Middle frontal gyrus (tissue), 1 donor: ENCODE results near the gene RAB6A.

Experiments
- DNase-seq: peaks from one replicate; pipeline ENCODE4 v3.0.0-alpha.2; 2015; ENCODE audit warnings: low spot score; ENCODE audit errors: extremely low spot score

RAB6A gene

GRCh38 chr11:73654482-73655021, 106.3 kb downstream of the RAB6A start:
- DNase-seq, result no peak

GRCh38 chr11:73653996-73654395, 106.9 kb downstream of the RAB6A start:
- DNase-seq, result no peak

DNA sequence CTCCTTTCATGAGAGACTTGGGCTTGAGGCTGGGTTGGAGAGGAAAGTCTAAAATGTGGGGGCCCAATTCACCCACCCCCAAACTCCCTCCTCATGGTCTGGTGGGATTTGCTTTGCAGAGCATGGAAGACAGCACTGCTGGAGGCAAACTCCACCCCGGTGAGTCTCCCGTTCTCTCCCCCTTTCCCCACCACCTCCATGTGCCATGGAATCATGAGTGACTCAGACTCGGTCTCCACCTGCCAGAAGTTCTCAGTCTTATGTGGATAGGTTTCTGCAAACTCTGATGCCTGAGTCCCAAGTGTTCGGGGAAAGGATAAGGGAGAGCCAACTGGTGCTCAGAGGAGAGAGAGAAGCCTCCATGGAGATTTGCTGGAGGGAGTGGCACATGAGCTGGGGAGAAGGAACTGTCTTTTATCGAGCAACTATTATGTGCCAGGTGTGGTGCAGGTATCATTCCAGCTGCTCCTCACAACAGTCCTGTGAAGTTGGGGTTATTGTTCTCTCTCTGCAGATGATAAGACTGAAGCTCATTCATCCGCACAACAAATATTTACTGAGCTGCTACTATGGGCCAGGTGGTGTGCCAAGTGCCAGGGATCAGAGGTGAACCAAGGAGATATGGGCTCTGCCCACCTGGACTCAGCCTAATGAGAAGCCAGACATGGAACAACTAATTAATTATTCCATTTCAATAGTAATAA, 107.9 kb downstream of the RAB6A start:
- no peak for DNase-seq

- peak; percentile 53 for DNase-seq
Measured at GRCh38 chr11:73652046-73652730, 108.7 kb downstream of the RAB6A start.

DNA sequence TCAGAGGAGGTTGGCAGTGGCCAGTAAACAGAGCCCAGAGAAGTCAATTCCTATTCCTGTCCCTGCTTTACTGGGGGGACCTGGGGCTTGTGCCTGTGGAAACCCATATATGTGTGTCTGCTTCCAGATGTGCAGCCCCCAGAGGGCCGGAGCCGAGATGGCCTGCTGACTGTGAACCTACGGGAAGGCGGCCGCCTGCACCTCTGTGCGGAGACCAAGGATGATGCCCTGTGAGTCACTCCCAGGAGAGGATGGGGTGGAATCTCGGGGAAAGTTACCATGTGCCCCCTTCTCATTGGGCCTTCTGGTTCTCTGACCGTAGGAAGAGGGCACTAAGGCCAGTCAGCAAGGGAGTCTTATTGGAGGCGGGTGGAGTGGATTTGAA, 109.2 kb downstream of the RAB6A start:
- DNase-seq, result no peak

DNA sequence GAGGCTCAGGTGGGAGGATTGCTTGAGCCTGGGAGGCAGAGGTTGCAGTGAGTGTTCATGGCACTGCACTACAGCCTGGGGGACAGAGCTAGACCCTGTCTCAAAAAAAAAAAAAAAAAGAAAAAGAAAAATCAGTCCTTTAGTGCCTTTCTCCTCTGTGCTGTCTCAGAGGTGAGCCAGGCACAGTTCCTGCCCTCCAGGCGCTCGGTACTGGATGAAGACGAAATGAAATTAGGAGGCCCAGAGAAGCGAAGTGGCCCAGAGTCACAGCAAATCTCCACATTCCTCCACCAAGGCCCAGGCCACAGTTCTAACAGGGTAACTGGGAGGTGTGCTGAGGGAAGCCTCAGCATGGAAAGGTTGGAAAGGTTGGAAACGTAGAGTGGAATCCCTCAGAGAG, 109.6 kb downstream of the RAB6A start:
- no peak for DNase-seq

- no peak for DNase-seq
Measured at GRCh38 chr11:73650400-73650799, 110.5 kb downstream of the RAB6A start.

GRCh38 chr11:73649206-73649605, 111.7 kb downstream of the RAB6A start:
- no peak for DNase-seq

- DNase-seq, result no peak
Measured at GRCh38 chr11:73648571-73649046, 112.3 kb downstream of the RAB6A start.

DNA sequence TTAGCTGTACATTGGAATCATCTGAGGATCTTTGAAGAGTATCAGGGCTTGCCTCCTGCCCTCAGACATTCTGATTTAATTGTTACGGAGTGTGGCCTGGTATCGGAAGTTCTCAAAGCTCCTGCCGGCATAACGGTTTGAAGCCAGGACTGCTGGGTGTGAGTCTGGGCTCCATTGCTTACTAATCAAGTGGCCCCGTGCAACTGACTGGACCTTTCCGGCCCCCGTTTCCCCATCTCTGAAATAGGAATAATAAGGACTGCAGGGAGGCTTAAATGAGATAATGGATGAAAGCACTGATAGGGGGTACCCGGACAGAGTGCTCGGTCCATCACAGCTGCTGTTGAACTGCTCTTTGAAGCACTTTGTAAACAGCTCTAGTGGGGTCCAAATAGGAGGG, 112.8 kb downstream of the RAB6A start:
- DNase-seq, result no peak

DNA sequence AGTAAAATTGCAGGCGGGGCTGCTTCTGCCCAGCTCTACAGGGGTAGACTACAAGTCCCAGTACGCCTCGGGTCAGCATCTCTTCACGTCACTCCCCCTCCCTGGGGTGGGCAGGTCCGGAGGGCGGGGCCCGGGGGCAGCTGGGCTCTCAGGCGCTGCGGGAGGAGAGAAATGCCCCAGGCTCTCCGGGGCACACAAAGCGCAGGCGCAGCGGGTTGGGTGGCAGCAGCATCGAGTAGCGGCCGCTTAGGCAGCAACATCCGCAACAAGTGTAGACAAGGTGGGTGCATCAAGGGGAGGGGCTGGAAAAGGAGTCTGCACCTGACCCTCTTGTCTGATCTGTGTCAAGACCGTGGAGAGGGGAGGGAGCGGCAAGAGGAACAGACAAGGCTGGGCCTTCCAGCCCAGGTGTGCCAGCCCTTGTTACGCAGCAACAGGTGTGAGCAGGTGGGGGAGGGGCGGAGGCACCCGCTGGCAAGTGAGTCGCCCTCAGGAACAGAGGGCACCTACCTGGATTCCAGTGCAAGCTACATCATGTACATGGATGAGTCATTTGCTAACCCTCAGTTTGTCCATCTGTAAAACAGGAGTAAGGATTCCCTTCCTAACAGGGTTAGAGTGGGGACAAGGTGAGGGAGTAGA, 113.3 kb downstream of the RAB6A start:
- peak; percentile 88 for DNase-seq

DNA sequence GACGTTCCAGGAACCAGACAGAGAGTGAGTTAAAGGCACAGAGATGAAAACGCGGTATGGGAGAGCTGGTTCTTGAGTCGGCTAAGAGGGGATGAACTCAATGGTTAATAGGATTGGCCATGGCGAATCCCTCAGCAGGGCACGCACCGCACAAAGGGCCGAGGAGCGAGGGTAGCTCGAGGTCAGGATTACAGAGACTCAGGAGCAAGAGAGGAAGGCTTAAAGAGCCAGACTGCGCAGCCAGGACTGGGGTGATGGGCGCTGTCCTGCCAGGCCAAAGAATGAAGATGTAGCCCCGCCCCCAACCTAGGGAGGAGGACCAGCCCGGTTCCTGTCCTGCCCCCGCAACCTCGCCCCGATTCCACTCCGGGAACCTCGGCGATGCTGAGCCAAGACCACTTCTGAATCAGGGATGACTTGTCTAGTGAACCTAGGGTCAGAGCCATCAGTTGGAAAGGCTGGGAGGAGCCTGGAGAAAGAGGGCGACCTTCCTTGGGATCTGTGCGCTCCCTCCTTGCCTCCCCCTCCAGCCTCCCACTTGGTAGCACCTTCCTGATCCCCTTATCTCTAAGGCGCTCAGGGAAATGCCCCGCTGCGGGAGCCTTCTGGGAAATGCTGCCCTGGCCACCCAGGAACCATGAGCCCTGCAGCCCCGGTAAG, 114.8 kb downstream of the RAB6A start, which contains the start of gene PLEKHB1:
TSS of gene PLEKHB1 (plus strand) at position 610 of the 660 bp plus-strand sequence. CDS start at position 638, 28 bp downstream.
- no peak for DNase-seq

- no peak for DNase-seq
Measured at GRCh38 chr11:73645121-73645969, 115.5 kb downstream of the RAB6A start.

DNA sequence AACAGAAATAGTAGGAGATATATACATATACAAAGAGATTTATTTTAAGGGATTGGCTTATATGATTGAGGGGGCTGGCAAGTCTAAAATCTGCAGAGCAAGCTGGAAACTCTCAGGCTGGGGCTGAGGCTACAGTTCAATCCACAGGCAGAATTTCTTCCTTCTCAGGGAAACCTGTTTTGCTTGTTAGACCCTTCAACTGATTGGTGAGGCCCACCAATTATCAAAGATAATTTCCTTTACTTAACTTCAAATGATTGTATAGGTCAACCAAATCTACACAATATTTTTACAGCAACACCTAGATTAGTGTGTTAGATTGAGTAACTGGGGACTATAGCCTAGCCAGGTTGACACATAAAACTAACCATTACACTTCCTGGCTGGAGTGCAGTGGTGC, 119.2 kb downstream of the RAB6A start:
- DNase-seq, result no peak

GRCh38 chr11:73640592-73640991, 120.3 kb downstream of the RAB6A start:
- no peak for DNase-seq

- no peak for DNase-seq
Measured at GRCh38 chr11:73637012-73637411, 123.9 kb downstream of the RAB6A start.

DNA sequence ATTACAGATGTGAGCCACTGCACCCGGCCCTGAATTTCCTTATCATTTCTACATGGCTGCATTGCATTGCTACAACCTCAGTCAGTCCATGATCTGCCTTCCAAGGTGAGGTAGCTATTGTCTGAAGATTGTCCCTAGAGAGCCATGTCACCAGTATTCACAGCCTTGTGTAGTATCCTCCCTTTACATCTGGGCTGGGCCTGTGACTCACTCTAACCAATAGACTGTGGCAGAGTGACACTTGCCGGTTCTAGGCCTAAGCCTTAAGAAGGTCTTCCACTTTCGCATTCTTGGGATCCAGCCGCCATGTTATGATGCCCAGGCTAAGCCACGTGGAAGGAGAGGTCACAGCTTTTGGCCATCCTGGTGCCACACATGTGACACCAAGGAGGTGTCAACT, 124.6 kb downstream of the RAB6A start:
- no peak for DNase-seq

DNA sequence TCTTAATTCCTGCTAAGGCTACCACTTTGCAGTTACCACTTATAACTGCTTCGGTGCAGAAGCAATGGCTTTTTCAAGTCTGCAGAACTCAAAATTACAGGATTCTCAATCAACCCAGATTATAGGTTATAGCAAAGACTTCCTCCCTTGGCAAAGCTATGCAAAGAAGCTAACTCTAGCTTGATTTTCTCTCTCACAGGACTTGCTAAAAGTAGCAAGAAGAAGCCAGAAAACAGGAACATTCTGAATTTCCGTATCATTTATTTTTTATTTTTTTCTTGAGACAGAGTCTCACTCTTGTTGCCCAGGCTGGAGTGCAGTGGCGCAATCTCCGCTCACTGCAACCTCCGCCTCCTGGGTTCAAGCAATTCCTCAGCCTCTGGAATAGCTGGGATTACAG, 125.2 kb downstream of the RAB6A start:
- no peak for DNase-seq

GRCh38 chr11:73633999-73634398, 126.9 kb downstream of the RAB6A start:
- DNase-seq, result no peak

GRCh38 chr11:73632996-73633395, 127.9 kb downstream of the RAB6A start:
- no peak for DNase-seq

GRCh38 chr11:73629907-73630306, 131.0 kb downstream of the RAB6A start:
- no peak for DNase-seq
